ACC112 (cell line): ENCODE data around the gene TROAP.
A peak's percentile ranks its signal among the peaks of the same experiment; 100 is the strongest.
"Not testable (repeated sequence)": the region's sequence is repeated elsewhere in the genome, so short reads cannot be mapped to it uniquely, and the experiment has no call there.

Source experiments
- H2AFZ ChIP-seq: fragments of 200-600 bp; sonication (generic); one replicate; pipeline ENCODE4 v1.6.0; 2017; ENCODE audit warnings: antibody characterized with exemption, low read length; ENCODE audit not compliant: unreplicated experiment
- H3K27ac ChIP-seq: fragments of 200-600 bp; sonication (generic); 2 replicates; pipeline ENCODE4 v1.5.1; 2014; ENCODE audit warnings: low read depth, mild to moderate bottlenecking, antibody characterized with exemption, low read length, moderate library complexity
- H3K27me3 ChIP-seq: fragments of 200-600 bp; sonication (generic); 2 replicates; pipeline ENCODE4 v1.6.1; 2014; ENCODE audit warnings: mild to moderate bottlenecking, antibody characterized with exemption, low read length, moderate library complexity, mixed read lengths; ENCODE audit not compliant: insufficient read depth
- H3K36me3 ChIP-seq: fragments of 200-600 bp; sonication (generic); 2 replicates; pipeline ENCODE4 v1.6.1; 2016; ENCODE audit warnings: mild to moderate bottlenecking, antibody characterized with exemption, low read length, moderate library complexity, mixed read lengths; ENCODE audit not compliant: insufficient read depth
- H3K4me1 ChIP-seq: fragments of 200-600 bp; sonication (generic); one replicate; pipeline ENCODE4 v1.6.1; 2016; ENCODE audit warnings: low read length, mixed read lengths; ENCODE audit not compliant: insufficient read depth, unreplicated experiment, control insufficient read depth
- H3K4me3 ChIP-seq: fragments of 200-600 bp; sonication (generic); 2 replicates; pipeline ENCODE4 v1.5.1; 2014; ENCODE audit warnings: mild to moderate bottlenecking, low read depth, low read length
- H3K79me2 ChIP-seq: fragments of 200-600 bp; sonication (generic); one replicate; pipeline ENCODE4 v1.6.0; 2016; ENCODE audit warnings: low read length; ENCODE audit not compliant: control insufficient read depth, unreplicated experiment, insufficient read depth

Gene TROAP

DNA sequence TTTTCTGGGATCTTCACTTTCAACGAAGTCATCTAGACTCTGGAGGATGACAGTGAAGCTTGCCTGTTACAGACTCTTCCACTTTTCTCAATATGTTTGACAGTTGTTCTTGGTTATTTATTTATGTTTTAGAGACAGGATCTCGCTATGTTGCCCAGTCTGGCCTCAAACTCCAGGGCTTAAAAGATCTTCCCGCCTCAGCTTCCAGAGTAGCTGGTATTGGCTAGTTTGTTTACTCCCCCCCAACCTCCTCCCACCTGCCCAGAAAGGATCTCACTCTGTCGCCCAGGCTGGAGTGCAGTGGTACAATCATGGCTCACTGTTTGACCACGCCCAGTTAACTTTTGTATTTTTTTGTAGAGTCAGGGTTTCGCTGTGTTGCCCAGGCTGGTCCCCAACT, 47.5 kb downstream of the TROAP start:
- peak overlapping the region; percentile 90 for H3K4me3 ChIP-seq
- H3K4me1 ChIP-seq, result peaks cover 23% of the 10 kb centered on the region
- H3K79me2 ChIP-seq, result peaks cover 89% of the 10 kb centered on the region
- no peak overlapping the region for H2AFZ ChIP-seq
- H3K36me3 ChIP-seq, result peaks cover 15% of the 10 kb centered on the region
- H3K27ac ChIP-seq, result no peak overlapping the region; the same call in 1 of the 2 replicates
- H3K27me3 ChIP-seq, result no peaks in the 10 kb centered on the region

DNA sequence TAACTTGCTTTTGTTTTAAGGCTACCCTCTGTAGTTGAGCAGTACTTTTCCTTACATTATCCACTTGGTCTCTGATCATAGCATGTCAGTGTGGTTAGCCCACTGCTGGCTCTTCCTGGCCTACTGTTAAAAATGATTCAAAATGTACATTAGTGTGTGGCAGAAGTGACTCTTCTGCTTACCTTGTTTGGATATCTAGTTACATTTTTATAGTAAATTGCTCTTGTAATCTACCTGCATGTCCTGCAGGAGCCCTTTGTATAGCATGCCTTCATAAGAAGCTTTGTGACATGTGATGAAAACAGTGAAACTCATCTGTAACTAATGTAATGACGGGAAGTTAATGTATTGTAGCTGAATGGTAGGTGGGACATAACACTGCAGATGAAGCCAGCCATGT, 52.4 kb downstream of the TROAP start:
- Histone ChIP-seq H3K4me3 (no peak overlapping the region), H3K36me3 (peaks cover 16% of the 10 kb centered on the region), H3K4me1 (peaks cover 8% of the 10 kb centered on the region), H3K27ac (no peak overlapping the region), H2AFZ (no peak overlapping the region), H3K27me3 (no peaks in the 10 kb centered on the region), H3K79me2 (peaks cover 87% of the 10 kb centered on the region)

DNA sequence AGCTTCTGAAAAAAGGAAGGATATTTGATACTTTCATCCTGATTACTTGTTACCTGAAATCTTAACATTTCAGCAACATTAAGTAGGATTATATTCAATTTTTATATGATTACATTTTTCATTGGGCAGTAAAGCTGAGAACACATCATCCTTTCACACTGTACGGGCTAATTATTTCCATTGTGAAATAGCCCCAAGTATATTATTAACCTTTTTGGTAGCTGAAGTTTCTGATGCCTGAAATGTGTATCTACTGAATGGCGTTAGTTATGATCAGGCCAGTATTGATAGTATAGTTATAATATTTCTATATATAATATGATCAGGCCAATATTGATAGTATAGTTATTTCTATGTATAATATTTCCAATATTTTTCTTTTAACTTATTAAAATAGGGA, 54.3 kb downstream of the TROAP start:
- H3K4me1 ChIP-seq, result peaks cover 4% of the 10 kb centered on the region
- peaks cover 9% of the 10 kb centered on the region for H3K36me3 ChIP-seq
- no peak overlapping the region for H3K4me3 ChIP-seq
- H3K79me2 ChIP-seq, result peaks cover 86% of the 10 kb centered on the region
- H3K27me3 ChIP-seq, result no peaks in the 10 kb centered on the region
- H3K27ac ChIP-seq, result no peak overlapping the region
- no peak overlapping the region for H2AFZ ChIP-seq

DNA sequence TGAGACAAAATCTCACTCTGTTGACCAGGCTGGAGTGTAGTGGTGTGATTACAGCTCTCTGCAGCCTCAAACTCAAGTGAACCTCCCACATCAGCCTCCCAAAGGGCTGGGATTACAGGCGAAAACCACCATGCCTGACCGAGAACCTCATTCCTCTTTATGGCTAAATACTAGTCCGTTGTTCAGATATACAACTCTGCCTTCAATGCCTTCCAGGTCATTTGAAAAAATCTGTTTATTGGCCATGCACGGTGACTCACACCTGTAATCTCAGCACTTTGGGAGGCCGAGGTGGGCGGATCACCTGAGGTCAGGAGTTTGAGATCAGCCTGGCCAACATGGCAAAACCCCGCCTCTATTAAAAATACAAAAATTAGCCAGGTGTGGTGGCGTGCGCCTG, 57.1 kb downstream of the TROAP start:
- not testable (repeated sequence) for H3K36me3 ChIP-seq, H3K4me1 ChIP-seq, H3K4me3 ChIP-seq, H3K27me3 ChIP-seq, H3K27ac ChIP-seq, H2AFZ ChIP-seq
- H3K79me2 ChIP-seq, result peaks cover 85% of the 10 kb centered on the region
